ENCODE data around the gene ATG16L1.

Gene ATG16L1

GRCh38 chr2:233227346-233227978 is 24.0 kb upstream of the ATG16L1 start:
- DNase-seq = no peak

- no peak for DNase-seq
Observed at GRCh38 chr2:233228376-233228775, 23.1 kb upstream of the ATG16L1 start.

DNA sequence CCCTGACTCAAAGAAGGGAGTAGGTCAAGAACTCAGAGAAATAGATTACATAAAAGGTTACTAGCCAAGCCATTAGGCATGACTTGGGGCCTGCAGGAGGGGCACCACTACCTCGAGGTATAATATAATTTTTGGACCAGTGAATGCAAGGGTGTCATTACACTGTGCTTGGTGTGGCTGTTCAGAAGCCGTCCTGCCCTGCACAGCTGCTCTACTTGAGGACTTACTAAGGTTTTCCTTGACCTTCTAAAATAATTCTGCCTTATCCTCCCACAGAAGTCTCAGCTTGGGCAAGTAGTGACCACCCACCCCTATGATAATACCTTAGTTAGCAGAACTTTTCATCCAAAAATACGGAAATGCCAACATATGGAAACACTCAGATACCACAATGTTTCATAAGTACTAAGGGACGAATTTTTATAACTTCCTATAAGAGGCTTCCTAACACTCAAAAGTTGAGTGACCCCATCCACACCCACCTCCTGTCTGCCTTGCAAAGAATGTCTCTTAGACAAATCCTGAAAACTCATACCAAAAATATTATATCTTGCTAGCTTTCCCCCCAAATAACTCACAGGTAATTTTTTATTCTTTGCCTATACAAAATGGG is 17.7 kb upstream of the ATG16L1 start:
- no peak for DNase-seq

DNA sequence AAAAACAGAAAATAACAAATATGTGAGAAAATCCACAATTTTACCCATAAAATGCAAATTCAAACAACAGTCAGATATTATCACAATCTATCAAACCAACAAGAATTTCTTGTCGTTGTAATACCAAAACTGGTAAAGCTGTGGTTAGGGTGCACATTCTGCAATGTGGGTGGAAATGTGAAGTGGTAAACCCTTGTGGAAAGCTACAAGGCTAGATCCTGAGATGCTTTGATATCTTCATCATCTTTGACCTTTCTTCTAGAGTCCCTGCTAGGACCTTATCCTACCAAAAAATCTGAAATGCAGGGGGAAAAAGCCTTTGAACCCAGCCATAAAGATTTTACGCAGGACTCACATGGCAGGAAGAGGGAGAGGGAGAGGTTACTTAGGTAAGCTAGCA is 17.2 kb upstream of the ATG16L1 start:
- no peak for DNase-seq

DNA sequence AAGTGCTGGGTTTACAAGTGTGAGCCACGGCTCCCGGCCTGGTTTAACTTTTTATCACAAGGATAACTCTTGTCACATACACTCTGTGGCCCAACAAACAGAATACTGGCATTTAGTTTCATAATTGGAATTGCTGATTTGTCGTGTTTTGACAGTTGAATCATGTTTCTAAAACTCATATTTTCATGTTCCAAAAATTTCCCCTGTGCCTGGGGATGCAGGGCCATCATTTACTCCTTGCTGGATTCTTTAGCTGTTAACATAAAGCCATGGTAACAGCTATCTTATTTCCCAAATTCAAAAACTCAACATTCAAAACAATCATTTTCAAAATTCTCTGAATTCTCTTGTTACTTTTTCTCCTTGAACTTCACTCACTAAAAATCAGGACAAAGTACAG is 16.5 kb upstream of the ATG16L1 start:
- DNase-seq = no peak

- DNase-seq = no peak
Observed at GRCh38 chr2:233235977-233236376, 15.5 kb upstream of the ATG16L1 start.

DNA sequence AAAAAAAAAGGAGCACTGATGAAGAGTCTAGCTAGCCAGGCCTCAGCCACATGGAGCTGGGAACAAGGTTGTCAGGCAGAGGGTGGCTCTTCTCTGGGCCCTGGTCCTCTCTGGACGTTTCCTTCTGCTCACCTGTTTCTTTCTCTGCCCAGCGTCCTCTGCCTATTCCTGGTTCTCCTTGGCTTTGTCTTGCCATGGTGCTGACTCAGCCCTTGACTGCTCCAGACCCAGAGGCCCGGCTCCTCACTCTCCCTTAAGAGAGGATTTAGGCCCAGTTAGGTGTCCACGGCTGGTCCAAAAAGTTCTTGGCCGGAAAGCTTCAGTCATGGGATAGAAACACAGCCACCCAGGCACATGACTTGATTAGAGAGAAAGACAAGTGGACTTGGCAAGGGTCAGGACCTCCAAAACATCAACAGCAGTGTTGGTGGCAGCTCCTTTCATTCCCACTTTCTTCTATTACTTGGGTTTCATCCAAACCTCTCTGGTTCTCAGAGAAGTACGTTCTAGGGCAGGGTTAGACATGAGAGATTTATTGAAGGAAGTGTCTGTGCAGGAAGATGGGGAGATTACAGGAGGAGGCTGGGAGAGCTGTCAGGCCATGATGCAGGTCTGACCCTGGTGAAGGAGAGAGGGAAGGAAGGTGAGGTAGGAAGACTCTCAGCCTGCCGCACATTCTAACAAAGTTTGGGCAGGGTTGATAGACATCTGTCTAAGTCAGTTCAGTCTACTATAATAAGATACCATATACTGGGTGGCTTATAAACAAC is 14.5 kb upstream of the ATG16L1 start:
- DNase-seq = no peak

DNA sequence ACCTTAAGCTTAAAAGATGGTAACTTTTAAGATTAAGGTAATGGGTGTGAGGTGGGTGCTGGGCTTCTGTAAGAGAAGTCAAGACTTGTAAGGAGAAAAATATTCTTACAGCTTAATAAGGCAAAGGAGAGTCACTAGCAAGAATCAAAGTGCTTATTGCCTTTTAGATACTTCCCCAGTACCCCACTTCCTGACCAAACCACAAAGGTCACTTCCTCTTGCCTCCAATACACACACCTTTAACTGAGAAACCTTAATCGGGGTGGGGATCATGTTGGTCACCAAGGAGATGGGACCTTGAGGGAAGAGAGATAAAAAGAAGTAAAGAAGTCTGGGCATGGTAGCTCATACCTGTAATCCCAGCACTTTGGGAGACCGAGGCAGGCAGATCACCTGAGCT is 10.6 kb upstream of the ATG16L1 start:
- DNase-seq = no peak

DNA sequence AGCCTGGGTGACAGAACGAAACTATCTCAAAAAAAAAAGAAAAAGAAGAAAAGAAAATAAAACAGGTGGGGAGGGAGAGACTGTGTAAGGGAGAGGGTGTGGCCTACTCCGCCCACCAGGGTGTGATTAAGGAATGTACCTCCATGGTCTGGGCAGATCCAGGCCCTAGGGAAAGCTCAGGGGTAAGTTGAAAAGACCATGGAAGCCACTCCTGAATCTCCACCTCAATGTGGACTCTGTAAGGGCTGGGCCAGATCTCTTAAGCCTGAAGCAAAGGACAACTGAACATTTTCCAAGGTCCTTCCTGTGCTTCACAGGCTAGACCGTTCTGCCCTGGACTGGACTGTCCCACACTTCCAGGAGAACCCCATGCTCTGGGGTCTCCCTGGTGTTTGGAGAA is 9.7 kb upstream of the ATG16L1 start:
- no peak for DNase-seq

- no peak for DNase-seq
Observed at GRCh38 chr2:233242231-233242927, 9.1 kb upstream of the ATG16L1 start.

- DNase-seq = no peak
Observed at GRCh38 chr2:233243348-233243747, 8.1 kb upstream of the ATG16L1 start.

DNA sequence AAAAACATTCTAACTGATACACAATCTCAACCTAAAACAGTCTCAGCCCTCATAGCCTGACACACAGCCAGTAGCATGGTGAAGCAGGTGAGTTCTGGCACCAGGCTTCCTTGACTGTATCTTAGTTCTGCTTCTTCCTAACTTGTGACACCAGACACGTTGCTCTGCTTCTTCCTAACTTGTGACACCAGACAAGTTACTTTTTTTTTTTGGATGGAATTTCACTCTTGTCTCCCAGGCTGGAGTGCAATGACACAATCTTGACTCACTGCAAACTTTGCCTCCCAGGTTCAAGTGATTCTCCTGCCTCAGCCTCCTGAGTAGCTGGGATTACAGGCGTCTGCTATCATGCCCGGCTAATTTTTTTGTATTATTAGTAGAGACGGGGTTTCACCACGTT is 6.7 kb upstream of the ATG16L1 start:
- DNase-seq = no peak

DNA sequence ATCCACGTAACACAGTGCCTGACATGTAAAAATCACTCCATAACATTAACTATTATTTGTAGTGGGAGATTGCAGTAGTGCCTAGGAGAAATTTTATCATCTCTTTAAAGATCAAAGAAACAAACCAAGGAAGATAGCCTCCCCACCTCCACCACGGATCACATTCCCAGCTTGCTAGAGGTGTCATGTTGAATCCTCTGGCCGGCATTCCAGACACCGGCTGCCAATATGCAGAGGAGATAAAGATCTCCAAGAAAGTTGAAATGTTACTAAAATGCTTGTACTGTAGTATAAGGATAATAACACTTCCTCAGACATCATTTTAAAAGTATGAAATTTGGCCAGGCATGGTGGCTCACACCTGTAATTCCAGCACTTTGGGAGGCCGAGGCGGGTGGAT is 6.1 kb upstream of the ATG16L1 start:
- DNase-seq = no peak

GRCh38 chr2:233247116-233247515 is 4.4 kb upstream of the ATG16L1 start:
- no peak for DNase-seq

DNA sequence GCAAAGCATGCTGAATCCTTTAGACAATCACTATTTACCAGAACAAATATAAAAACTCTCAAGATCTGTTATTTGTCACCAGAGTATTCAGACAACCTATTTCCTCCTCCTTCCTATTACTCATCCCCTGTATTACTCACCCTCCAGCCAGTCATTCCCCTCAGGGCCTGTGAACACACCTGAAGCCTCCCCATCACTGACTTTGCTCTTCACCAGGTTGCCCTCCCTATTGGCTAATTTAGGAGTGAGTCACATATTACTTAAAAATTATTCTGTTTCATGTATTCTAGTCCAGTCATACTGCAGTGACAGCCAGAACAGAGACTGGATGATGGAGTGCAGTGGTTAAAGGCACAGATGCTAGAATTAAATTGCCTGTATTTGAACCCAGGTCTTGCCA is 3.7 kb upstream of the ATG16L1 start:
- no peak for DNase-seq

GRCh38 chr2:233248999-233249398 is 2.5 kb upstream of the ATG16L1 start:
- DNase-seq = no peak

DNA sequence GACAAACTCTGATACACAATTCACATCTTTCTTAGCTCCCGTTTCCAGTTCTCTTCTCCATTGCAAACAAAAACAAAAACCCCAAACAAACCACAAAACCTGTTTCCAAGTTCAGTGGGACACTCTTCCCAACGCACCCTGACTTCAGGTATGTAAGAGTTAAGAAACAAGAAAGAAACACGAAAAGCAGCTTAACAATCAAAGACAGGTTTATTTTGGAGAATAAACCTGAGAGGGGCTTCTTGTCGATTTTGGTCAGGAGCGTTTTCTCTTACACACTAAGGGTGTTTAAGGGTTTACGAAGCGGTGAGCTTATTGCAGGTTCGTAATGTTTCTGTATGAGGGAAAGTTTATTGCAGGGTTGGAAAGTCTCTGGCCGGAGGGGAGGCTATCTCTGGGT is 905 bp upstream of the ATG16L1 start:
- DNase-seq = no peak

DNA sequence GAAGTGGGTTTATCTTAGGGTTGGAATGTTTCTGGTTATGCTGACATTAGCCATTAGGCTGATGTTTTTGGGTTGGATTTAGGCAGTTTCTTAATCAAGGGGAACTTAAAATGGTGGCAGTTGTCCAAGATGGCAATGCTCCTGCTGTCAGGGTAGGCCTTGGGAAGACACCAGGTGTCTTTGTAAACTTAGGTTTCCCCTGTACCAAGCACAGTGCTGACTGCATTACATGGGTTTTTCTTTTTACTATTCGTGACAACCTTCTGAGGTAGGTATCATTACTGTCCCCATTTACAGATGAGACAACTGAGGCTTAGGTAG is 528 bp upstream of the ATG16L1 start:
- no peak for DNase-seq

GRCh38 chr2:233252227-233252626 is 754 bp downstream of the ATG16L1 start:
- no peak for DNase-seq

DNA sequence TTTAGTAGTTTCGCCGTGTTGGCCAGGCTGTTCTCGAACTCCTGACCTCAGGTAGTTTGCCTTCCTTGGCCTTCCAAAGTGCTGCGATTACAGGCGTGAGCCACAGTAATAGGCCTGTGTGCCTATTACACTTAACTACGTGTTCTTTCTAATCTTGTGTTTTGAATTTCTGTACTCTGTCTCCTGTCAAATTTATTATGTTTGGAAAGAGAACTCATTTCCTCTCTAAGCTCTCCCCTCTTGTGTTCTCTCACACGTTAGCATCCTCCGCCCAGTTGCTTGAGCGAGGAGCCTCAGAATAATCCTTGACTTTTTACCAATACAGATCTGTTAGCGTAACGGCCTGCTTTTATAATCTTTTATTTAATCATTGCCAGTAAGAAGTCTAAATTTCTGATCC is 3.7 kb downstream of the ATG16L1 start:
- DNase-seq = no peak

DNA sequence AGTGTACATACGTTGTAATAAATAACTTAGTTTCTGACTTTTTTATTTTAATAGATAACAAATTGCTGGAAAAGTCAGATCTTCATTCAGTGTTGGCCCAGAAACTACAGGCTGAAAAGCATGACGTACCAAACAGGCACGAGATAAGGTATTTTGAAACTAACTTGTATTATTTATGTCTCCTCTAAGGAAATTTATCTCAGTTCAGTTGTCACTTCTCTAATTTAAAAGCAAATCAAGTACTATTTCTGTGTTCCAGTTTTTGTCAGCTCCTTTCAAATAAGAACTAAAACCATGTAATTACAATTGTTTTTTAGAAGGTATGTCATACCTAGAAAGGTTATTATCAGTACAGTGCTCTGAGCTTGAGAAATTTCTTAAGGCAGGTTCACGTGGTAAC is 4.6 kb downstream of the ATG16L1 start:
- no peak for DNase-seq

DNA sequence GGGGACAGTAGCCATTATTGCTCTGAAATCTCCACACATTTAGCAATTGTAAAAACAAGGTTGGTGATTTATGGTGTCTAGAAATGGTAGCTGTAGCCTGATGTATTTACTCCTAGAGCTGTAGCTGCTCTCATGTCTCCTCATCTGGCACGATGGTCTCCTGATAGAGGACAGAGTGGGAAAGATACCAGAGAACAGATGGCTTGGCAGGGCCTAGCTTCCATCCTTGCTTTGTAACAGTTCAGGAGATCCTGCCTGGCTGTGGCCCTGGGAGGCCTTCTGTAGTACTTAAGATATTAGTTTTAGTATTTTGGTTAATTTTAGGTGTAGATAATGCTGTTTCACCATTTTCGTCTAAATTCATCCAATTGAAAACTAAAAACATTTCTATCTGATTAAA is 6.7 kb downstream of the ATG16L1 start:
- DNase-seq = no peak

- DNase-seq = no peak
Observed at GRCh38 chr2:233259730-233260129, 8.3 kb downstream of the ATG16L1 start.

DNA sequence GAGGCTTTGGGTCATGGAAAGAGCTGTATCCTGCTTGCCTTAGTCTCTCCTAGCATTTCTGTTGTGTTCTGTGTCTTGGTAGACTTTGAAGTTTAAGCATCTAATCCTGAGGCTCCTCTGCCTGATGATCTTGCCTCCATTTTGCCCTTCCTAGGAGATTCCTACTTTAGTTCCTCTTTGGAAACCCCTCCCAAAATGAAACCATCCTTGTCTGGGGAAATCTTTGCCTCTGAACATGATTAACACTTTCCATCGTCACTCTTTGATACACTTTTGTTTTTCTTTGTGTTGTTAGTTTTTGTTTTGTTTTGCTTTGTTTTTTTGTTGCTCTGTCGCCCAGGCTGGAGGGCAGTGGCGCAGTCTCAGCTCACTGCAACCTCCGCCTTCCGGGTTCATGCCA is 9.2 kb downstream of the ATG16L1 start:
- DNase-seq = no peak

Data from NCI-H1436 (cell line).